Measurements from ENCODE around the gene PROCR. TPM values are rescaled to one million over a fixed set of nuclear protein-coding genes. Genes with fewer than 3 reads are reported as not detected.
A peak's percentile ranks its signal among the peaks of the same experiment; 100 is the strongest.

The PROCR gene
- total and polyA plus RNA-seq, 9 of the 15 experiments (the other 6 are each of a cell fraction or from before 2014, with no cell fraction given), result 1.6 to 7.1 (median 4.0) TPM

DNA sequence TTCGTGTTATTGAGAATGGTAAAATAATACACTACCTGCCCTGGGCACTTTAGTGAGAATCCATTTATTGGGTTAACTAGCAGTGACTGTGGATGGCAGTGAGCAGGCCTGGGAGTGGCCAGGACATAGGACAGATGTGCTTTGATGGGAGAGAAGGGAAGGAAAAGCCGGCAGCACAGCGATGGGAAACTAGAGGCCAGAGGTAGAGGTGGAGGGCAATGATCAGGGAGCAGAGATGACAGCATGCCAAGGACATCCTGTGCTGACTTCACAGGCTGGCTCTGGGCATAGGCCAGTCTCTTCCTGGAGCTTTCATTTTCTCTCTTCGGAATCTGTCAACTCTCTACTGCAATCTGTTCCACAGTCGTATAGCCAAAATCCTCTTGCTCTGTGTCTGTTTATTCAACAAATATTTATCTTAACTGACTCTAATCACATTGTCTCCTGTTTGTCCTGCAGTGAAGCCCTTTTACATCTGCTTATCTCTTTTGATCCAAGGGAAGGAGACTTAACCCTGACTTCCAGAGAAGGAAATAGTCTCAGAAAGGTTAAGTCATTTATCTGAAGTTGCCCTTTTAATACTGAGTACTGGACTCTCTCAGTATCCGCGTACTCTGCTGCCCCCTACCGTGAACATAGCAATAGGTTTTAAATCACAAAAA, 36.2 kb downstream of the PROCR start (continued):
- TF ChIP-seq, protein P1, sequence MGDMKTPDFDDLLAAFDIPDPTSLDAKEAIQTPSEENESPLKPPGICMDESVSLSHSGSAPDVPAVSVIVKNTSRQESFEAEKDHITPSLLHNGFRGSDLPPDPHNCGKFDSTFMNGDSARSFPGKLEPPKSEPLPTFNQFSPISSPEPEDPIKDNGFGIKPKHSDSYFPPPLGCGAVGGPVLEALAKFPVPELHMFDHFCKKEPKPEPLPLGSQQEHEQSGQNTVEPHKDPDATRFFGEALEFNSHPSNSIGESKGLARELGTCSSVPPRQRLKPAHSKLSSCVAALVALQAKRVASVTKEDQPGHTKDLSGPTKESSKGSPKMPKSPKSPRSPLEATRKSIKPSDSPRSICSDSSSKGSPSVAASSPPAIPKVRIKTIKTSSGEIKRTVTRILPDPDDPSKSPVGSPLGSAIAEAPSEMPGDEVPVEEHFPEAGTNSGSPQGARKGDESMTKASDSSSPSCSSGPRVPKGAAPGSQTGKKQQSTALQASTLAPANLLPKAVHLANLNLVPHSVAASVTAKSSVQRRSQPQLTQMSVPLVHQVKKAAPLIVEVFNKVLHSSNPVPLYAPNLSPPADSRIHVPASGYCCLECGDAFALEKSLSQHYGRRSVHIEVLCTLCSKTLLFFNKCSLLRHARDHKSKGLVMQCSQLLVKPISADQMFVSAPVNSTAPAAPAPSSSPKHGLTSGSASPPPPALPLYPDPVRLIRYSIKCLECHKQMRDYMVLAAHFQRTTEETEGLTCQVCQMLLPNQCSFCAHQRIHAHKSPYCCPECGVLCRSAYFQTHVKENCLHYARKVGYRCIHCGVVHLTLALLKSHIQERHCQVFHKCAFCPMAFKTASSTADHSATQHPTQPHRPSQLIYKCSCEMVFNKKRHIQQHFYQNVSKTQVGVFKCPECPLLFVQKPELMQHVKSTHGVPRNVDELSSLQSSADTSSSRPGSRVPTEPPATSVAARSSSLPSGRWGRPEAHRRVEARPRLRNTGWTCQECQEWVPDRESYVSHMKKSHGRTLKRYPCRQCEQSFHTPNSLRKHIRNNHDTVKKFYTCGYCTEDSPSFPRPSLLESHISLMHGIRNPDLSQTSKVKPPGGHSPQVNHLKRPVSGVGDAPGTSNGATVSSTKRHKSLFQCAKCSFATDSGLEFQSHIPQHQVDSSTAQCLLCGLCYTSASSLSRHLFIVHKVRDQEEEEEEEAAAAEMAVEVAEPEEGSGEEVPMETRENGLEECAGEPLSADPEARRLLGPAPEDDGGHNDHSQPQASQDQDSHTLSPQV (IDR thresholded peaks at IDR 0.05), result no peak
- TF ChIP-seq, protein P2, sequence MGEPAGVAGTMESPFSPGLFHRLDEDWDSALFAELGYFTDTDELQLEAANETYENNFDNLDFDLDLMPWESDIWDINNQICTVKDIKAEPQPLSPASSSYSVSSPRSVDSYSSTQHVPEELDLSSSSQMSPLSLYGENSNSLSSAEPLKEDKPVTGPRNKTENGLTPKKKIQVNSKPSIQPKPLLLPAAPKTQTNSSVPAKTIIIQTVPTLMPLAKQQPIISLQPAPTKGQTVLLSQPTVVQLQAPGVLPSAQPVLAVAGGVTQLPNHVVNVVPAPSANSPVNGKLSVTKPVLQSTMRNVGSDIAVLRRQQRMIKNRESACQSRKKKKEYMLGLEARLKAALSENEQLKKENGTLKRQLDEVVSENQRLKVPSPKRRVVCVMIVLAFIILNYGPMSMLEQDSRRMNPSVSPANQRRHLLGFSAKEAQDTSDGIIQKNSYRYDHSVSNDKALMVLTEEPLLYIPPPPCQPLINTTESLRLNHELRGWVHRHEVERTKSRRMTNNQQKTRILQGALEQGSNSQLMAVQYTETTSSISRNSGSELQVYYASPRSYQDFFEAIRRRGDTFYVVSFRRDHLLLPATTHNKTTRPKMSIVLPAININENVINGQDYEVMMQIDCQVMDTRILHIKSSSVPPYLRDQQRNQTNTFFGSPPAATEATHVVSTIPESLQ (CRISPR knock-in tag; IDR thresholded peaks at IDR 0.05), result no peak
- TF ChIP-seq PHF21A (IDR thresholded peaks at IDR 0.05; ENCODE audit: borderline replicate concordance, low read depth) (no peak), KLF6 (CRISPR knock-in tag; IDR thresholded peaks at IDR 0.05; ENCODE audit: borderline replicate concordance) (no peak), MCM5 (IDR thresholded peaks at IDR 0.05; ENCODE audit: low read depth) (no peak), HLTF (IDR thresholded peaks at IDR 0.05) (no peak), ZNF212 (CRISPR knock-in tag; IDR thresholded peaks at IDR 0.05) (no peak), PHB (CRISPR knock-in tag; IDR thresholded peaks at IDR 0.05) (no peak), ELF4 (CRISPR knock-in tag; IDR thresholded peaks at IDR 0.05) (no peak), PHF20 (IDR thresholded peaks at IDR 0.05; ENCODE audit: partially characterized antibody) (no peak), BCLAF1 (IDR thresholded peaks at IDR 0.05; ENCODE audit: borderline replicate concordance in 1 of 2, control insufficient read depth in 1 of 2, low read depth in 2 of 2, low read length in 1 of 2) (no peak), RBM22 (IDR thresholded peaks at IDR 0.05; ENCODE audit: low read depth, low read length, poor library complexity, severe bottlenecking) (no peak), EP300 (IDR thresholded peaks at IDR 0.05; ENCODE audit: low read length) (peak; percentile 55), MXI1 (IDR thresholded peaks at IDR 0.05; ENCODE audit: low read depth, low read length) (no peak), ZKSCAN8 (CRISPR knock-in tag; IDR thresholded peaks at IDR 0.05) (no peak), ZC3H4 (CRISPR knock-in tag; IDR thresholded peaks at IDR 0.05; ENCODE audit: borderline replicate concordance) (no peak), SREBF1 (IDR thresholded peaks at IDR 0.05; ENCODE audit: borderline replicate concordance, low read depth, low read length) (no peak), ZNF239 (CRISPR knock-in tag; IDR thresholded peaks at IDR 0.05) (no peak)
- TF ChIP-seq, protein P3, sequence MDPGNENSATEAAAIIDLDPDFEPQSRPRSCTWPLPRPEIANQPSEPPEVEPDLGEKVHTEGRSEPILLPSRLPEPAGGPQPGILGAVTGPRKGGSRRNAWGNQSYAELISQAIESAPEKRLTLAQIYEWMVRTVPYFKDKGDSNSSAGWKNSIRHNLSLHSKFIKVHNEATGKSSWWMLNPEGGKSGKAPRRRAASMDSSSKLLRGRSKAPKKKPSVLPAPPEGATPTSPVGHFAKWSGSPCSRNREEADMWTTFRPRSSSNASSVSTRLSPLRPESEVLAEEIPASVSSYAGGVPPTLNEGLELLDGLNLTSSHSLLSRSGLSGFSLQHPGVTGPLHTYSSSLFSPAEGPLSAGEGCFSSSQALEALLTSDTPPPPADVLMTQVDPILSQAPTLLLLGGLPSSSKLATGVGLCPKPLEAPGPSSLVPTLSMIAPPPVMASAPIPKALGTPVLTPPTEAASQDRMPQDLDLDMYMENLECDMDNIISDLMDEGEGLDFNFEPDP (CRISPR knock-in tag; IDR thresholded peaks at IDR 0.05), result no peak
